ENCODE measurements around the gene HLTF.
"Not testable (repeated sequence)": the region's sequence is repeated elsewhere in the genome, so short reads cannot be mapped to it uniquely, and the experiment has no call there.

The HLTF gene

DNA sequence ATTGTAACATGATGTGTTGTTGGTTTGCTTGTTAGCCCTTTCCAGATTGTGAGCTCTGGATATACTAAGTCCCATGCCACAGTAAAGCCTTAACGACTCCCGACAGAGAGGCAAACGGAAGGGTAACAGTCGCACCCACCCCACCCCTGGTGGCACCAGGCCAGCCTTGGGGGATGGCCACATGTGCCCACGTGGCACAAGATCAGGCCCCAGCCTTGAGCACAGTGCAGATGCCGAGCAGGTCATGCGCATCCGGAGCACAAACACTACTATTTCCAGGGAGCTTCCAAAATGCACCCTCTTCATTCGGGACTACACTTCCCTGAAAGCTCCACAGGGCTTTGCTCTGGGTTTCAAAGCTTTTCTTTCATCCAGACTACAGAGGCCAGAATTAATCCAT, 32.4 kb upstream of the HLTF start:
- no peak overlapping the region for H3K27ac ChIP-seq (ENCODE audit: insufficient read depth, low read depth, low read length, poor library complexity, severe bottlenecking)
- H3K9me3 ChIP-seq (ENCODE audit: control insufficient read depth, low read length): no peaks in the 10 kb centered on the region
- H3K4me1 ChIP-seq (ENCODE audit: control insufficient read depth, insufficient read depth, low read length): no peaks in the 10 kb centered on the region
- no peak overlapping the region for H3K4me3 ChIP-seq (ENCODE audit: insufficient read depth, low read depth, low read length)
- no peaks in the 10 kb centered on the region for H3K27me3 ChIP-seq (ENCODE audit: control insufficient read depth, insufficient read depth, low read length, poor library complexity, severe bottlenecking)
- 85 to 89% methylated on average over 9 of the region's 9 CpGs for WGBS, 2 experiments
- H3K36me3 ChIP-seq (ENCODE audit: control insufficient read depth, insufficient read depth, low read length): no peaks in the 10 kb centered on the region

DNA sequence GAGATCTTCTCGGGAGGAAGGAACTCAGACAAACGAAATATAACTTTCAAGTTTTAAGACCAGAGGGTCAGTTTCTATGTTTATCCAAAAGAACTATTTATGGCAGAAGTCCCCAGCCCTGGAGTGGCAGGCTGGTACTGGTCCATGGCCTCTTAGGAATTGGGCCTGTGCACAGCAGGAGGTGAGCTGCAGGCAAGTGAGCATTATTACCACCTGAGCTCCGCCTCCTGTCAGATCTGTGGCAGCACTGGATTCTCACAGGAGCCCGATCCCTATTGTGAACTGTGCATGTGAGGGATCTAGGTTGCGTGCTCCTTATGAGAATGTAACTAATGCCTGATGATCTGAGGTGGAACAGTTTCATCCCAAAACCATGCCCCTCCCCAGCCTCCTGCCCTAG, 28.8 kb upstream of the HLTF start:
- Histone ChIP-seq H3K36me3 (ENCODE audit: control insufficient read depth, insufficient read depth, low read length) (no peaks in the 10 kb centered on the region), H3K4me3 (ENCODE audit: insufficient read depth, low read depth, low read length) (no peak overlapping the region), H3K27ac (ENCODE audit: insufficient read depth, low read depth, low read length, poor library complexity, severe bottlenecking) (no peak overlapping the region), H3K4me1 (ENCODE audit: control insufficient read depth, insufficient read depth, low read length) (no peaks in the 10 kb centered on the region), H3K27me3 (ENCODE audit: control insufficient read depth, insufficient read depth, low read length, poor library complexity, severe bottlenecking) (no peaks in the 10 kb centered on the region), H3K9me3 (ENCODE audit: control insufficient read depth, low read length) (no peaks in the 10 kb centered on the region)
- 87 to 92% methylated on average over 5 of the region's 5 CpGs for WGBS, 2 experiments

- H3K9me3 ChIP-seq (ENCODE audit: control insufficient read depth, low read length): no peaks in the 10 kb centered on the region
- H3K4me1 ChIP-seq (ENCODE audit: control insufficient read depth, insufficient read depth, low read length): no peaks in the 10 kb centered on the region
- no peaks in the 10 kb centered on the region for H3K36me3 ChIP-seq (ENCODE audit: control insufficient read depth, insufficient read depth, low read length)
- 86 to 98% methylated on average over 1 of the region's 1 CpG for WGBS, 2 experiments
- no peak overlapping the region for H3K4me3 ChIP-seq (ENCODE audit: insufficient read depth, low read depth, low read length)
- no peaks in the 10 kb centered on the region for H3K27me3 ChIP-seq (ENCODE audit: control insufficient read depth, insufficient read depth, low read length, poor library complexity, severe bottlenecking)
- no peak overlapping the region for H3K27ac ChIP-seq (ENCODE audit: insufficient read depth, low read depth, low read length, poor library complexity, severe bottlenecking)
Observed at GRCh38 chr3:149114458-149114857, 28.1 kb upstream of the HLTF start.

GRCh38 chr3:149104484-149104883, 18.2 kb upstream of the HLTF start:
- WGBS, 2 experiments: 92 to 97% methylated on average over 3 of the region's 3 CpGs
- H3K27ac ChIP-seq (ENCODE audit: insufficient read depth, low read depth, low read length, poor library complexity, severe bottlenecking): no peak overlapping the region
- H3K27me3 ChIP-seq (ENCODE audit: control insufficient read depth, insufficient read depth, low read length, poor library complexity, severe bottlenecking): no peaks in the 10 kb centered on the region
- no peak overlapping the region for H3K4me3 ChIP-seq (ENCODE audit: insufficient read depth, low read depth, low read length)
- no peaks in the 10 kb centered on the region for H3K36me3 ChIP-seq (ENCODE audit: control insufficient read depth, insufficient read depth, low read length)
- H3K9me3 ChIP-seq (ENCODE audit: control insufficient read depth, low read length): no peaks in the 10 kb centered on the region
- H3K4me1 ChIP-seq (ENCODE audit: control insufficient read depth, insufficient read depth, low read length): no peaks in the 10 kb centered on the region

DNA sequence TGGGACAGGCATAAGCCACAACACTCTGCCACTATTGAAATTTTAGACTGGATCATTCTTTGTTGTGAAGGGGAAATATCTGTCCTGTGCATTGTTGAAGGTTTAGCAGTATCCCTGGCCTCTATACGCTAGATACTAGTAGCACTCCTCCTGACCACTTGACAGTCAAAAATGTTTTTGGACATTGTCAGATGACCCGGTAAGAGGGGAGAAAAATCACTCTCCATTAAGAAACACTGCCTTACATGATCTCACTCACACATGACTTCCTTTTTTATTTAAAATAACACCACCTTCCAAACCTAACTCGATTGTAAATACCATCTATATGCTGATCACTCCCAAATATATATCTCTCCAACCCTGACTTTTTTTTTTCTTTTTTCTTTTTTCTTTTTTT, 15.3 kb upstream of the HLTF start:
- no peak overlapping the region for H3K4me3 ChIP-seq (ENCODE audit: insufficient read depth, low read depth, low read length)
- WGBS, 2 experiments: 91 to 96% methylated on average over 3 of the region's 3 CpGs
- H3K27me3 ChIP-seq (ENCODE audit: control insufficient read depth, insufficient read depth, low read length, poor library complexity, severe bottlenecking): no peaks in the 10 kb centered on the region
- no peaks in the 10 kb centered on the region for H3K36me3 ChIP-seq (ENCODE audit: control insufficient read depth, insufficient read depth, low read length)
- H3K27ac ChIP-seq (ENCODE audit: insufficient read depth, low read depth, low read length, poor library complexity, severe bottlenecking): no peak overlapping the region
- H3K4me1 ChIP-seq (ENCODE audit: control insufficient read depth, insufficient read depth, low read length): no peaks in the 10 kb centered on the region
- no peaks in the 10 kb centered on the region for H3K9me3 ChIP-seq (ENCODE audit: control insufficient read depth, low read length)

GRCh38 chr3:149101154-149101553, 14.8 kb upstream of the HLTF start:
- H3K27ac ChIP-seq (ENCODE audit: insufficient read depth, low read depth, low read length, poor library complexity, severe bottlenecking): no peak overlapping the region
- no peak overlapping the region for H3K4me3 ChIP-seq (ENCODE audit: insufficient read depth, low read depth, low read length)
- WGBS, 2 experiments: 91 to 97% methylated on average over 3 to 4 of the region's 4 CpGs
- no peaks in the 10 kb centered on the region for H3K4me1 ChIP-seq (ENCODE audit: control insufficient read depth, insufficient read depth, low read length)
- no peaks in the 10 kb centered on the region for H3K27me3 ChIP-seq (ENCODE audit: control insufficient read depth, insufficient read depth, low read length, poor library complexity, severe bottlenecking)
- no peaks in the 10 kb centered on the region for H3K36me3 ChIP-seq (ENCODE audit: control insufficient read depth, insufficient read depth, low read length)
- no peaks in the 10 kb centered on the region for H3K9me3 ChIP-seq (ENCODE audit: control insufficient read depth, low read length)

DNA sequence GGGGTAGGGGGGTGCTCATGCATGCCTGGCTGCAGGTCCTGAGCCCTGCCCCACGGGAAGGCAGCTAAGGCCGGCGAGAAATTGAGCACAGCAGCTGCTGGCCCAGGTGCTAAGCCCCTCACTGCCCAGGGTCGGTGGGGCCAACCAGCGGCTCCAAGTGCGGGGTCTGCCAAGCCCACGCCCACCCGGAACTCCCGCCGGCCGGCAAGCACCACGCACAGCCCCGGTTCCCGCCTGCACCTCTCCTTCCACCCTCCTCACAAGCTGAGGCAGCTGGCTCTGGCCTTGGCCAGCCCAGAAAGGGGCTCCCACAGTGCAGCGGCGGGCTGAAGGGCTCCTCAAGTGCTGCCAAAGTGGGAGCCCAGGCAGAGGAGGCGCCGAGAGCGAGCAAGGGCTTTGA, 11.7 kb upstream of the HLTF start:
- WGBS, 2 experiments: 94 to 95% methylated on average over 19 of the region's 19 CpGs
- not testable (repeated sequence) for H3K27ac ChIP-seq (ENCODE audit: insufficient read depth, low read depth, low read length, poor library complexity, severe bottlenecking)

GRCh38 chr3:149095487-149095886, 9.2 kb upstream of the HLTF start:
- H3K27ac ChIP-seq (ENCODE audit: insufficient read depth, low read depth, low read length, poor library complexity, severe bottlenecking): no peak overlapping the region
- H3K4me1 ChIP-seq (ENCODE audit: control insufficient read depth, insufficient read depth, low read length): no peaks in the 10 kb centered on the region
- 83 to 99% methylated on average over 4 of the region's 4 CpGs for WGBS, 2 experiments
- no peaks in the 10 kb centered on the region for H3K27me3 ChIP-seq (ENCODE audit: control insufficient read depth, insufficient read depth, low read length, poor library complexity, severe bottlenecking)
- no peaks in the 10 kb centered on the region for H3K36me3 ChIP-seq (ENCODE audit: control insufficient read depth, insufficient read depth, low read length)
- no peaks in the 10 kb centered on the region for H3K9me3 ChIP-seq (ENCODE audit: control insufficient read depth, low read length)
- no peak overlapping the region for H3K4me3 ChIP-seq (ENCODE audit: insufficient read depth, low read depth, low read length)

More for the DNA sequence above, 11.7 kb upstream of the HLTF start:
- not testable (repeated sequence) for H3K4me3 ChIP-seq (ENCODE audit: insufficient read depth, low read depth, low read length); H3K4me1 ChIP-seq (ENCODE audit: control insufficient read depth, insufficient read depth, low read length); H3K27me3 ChIP-seq (ENCODE audit: control insufficient read depth, insufficient read depth, low read length, poor library complexity, severe bottlenecking); H3K36me3 ChIP-seq (ENCODE audit: control insufficient read depth, insufficient read depth, low read length); H3K9me3 ChIP-seq (ENCODE audit: control insufficient read depth, low read length)

GRCh38 chr3:149091983-149092382, 5.7 kb upstream of the HLTF start:
- no peaks in the 10 kb centered on the region for H3K27me3 ChIP-seq (ENCODE audit: control insufficient read depth, insufficient read depth, low read length, poor library complexity, severe bottlenecking)
- H3K4me3 ChIP-seq (ENCODE audit: insufficient read depth, low read depth, low read length): no peak overlapping the region
- 97% methylated on average over 4 of the region's 4 CpGs for WGBS, 2 experiments
- H3K4me1 ChIP-seq (ENCODE audit: control insufficient read depth, insufficient read depth, low read length): no peaks in the 10 kb centered on the region
- H3K9me3 ChIP-seq (ENCODE audit: control insufficient read depth, low read length): no peaks in the 10 kb centered on the region
- no peaks in the 10 kb centered on the region for H3K36me3 ChIP-seq (ENCODE audit: control insufficient read depth, insufficient read depth, low read length)
- H3K27ac ChIP-seq (ENCODE audit: insufficient read depth, low read depth, low read length, poor library complexity, severe bottlenecking): no peak overlapping the region

DNA sequence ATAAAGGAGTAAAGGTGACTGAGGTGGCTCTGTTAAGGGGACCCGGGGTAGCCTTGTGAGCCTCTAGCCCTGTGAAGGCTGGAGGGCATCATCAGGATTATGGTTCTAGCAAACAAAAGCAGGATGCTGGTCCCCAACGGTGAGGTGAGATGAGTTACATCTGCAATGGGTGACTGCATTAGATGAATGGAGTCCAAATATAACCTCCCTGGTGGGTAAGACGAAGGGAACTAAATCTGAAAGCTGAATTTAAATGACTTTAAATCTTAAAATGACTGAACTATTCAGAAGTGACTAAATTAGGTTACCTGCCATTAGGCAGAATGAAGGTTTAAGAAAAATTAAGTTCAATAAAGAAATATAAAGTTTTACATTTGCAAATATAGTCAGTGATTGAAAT, 4.6 kb upstream of the HLTF start:
- H3K9me3 ChIP-seq (ENCODE audit: control insufficient read depth, low read length): no peaks in the 10 kb centered on the region
- no peaks in the 10 kb centered on the region for H3K36me3 ChIP-seq (ENCODE audit: control insufficient read depth, insufficient read depth, low read length)
- no peaks in the 10 kb centered on the region for H3K4me1 ChIP-seq (ENCODE audit: control insufficient read depth, insufficient read depth, low read length)
- WGBS, 2 experiments: 80 to 90% methylated on average over 3 of the region's 3 CpGs
- no peaks in the 10 kb centered on the region for H3K27me3 ChIP-seq (ENCODE audit: control insufficient read depth, insufficient read depth, low read length, poor library complexity, severe bottlenecking)
- no peak overlapping the region for H3K4me3 ChIP-seq (ENCODE audit: insufficient read depth, low read depth, low read length)
- no peak overlapping the region for H3K27ac ChIP-seq (ENCODE audit: insufficient read depth, low read depth, low read length, poor library complexity, severe bottlenecking)

DNA sequence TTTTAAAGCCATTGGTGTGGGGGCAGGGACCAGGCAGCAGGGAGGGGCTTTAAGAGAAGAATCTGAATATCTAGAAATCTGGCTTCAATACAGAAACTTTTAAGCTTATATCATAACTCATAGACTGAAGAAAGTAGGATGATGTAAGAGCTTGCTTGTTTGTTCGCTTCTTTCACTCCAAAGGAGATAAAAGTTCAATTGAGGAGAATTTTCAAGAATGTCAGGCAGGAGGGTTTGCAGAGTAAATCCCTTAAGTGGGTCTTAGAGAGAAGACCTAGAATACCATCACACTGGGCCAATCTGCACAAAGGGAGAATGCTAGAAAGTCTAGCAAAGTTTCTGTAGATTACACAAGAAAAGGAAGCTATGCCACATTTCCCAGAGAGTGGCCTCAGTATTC, 4.1 kb upstream of the HLTF start:
- Histone ChIP-seq H3K27me3 (ENCODE audit: control insufficient read depth, insufficient read depth, low read length, poor library complexity, severe bottlenecking) (no peaks in the 10 kb centered on the region), H3K4me3 (ENCODE audit: insufficient read depth, low read depth, low read length) (no peak overlapping the region), H3K36me3 (ENCODE audit: control insufficient read depth, insufficient read depth, low read length) (no peaks in the 10 kb centered on the region), H3K4me1 (ENCODE audit: control insufficient read depth, insufficient read depth, low read length) (no peaks in the 10 kb centered on the region), H3K9me3 (ENCODE audit: control insufficient read depth, low read length) (no peaks in the 10 kb centered on the region), H3K27ac (ENCODE audit: insufficient read depth, low read depth, low read length, poor library complexity, severe bottlenecking) (no peak overlapping the region)
- WGBS, 2 experiments: 100% methylated on average over 1 of the region's 1 CpG
